ENCODE results near the gene IFI44.

The IFI44 gene

DNA sequence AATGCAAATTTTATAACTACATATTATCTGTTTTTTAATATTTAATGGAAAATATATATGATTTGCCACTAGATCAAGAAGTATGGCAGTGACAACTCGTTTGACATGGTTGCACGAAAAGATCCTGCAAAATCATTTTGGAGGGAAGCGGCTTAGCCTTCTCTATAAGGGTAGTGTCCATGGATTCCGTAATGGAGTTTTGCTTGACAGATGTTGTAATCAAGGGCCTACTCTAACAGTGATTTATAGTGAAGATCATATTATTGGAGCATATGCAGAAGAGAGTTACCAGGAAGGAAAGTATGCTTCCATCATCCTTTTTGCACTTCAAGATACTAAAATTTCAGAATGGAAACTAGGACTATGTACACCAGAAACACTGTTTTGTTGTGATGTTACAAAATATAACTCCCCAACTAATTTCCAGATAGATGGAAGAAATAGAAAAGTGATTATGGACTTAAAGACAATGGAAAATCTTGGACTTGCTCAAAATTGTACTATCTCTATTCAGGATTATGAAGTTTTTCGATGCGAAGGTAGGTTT, 556 bp downstream of the IFI44 start:
- no peak overlapping the region for H3K27ac ChIP-seq
- TF ChIP-seq, protein P1, sequence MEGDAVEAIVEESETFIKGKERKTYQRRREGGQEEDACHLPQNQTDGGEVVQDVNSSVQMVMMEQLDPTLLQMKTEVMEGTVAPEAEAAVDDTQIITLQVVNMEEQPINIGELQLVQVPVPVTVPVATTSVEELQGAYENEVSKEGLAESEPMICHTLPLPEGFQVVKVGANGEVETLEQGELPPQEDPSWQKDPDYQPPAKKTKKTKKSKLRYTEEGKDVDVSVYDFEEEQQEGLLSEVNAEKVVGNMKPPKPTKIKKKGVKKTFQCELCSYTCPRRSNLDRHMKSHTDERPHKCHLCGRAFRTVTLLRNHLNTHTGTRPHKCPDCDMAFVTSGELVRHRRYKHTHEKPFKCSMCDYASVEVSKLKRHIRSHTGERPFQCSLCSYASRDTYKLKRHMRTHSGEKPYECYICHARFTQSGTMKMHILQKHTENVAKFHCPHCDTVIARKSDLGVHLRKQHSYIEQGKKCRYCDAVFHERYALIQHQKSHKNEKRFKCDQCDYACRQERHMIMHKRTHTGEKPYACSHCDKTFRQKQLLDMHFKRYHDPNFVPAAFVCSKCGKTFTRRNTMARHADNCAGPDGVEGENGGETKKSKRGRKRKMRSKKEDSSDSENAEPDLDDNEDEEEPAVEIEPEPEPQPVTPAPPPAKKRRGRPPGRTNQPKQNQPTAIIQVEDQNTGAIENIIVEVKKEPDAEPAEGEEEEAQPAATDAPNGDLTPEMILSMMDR (conservative IDR thresholded peaks at IDR 0.05): no peak
- TF ChIP-seq ZFX (IDR thresholded peaks at IDR 0.05): no peak

DNA sequence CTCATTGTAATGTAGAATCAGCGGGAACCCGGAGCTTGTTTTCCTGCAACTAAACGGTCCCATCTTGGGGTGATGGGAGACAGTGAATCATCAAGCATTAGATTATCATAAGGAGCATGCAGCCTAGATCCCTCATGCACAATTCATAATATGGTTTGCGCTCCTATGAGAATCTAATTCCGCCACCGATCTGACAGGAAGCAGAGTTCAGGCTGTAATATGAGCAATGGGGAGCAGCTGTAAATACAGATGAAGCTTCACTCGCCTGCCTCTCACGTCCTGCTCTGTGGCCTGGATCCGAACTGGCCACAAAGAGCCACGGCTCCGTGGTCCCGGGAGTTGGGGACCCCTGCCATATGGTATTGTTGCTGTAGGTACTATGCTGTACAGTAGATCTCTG, 1.6 kb downstream of the IFI44 start:
- no peak overlapping the region for H3K27ac ChIP-seq
- TF ChIP-seq, protein P1 (conservative IDR thresholded peaks at IDR 0.05): no peak
- TF ChIP-seq ZFX (IDR thresholded peaks at IDR 0.05): no peak

DNA sequence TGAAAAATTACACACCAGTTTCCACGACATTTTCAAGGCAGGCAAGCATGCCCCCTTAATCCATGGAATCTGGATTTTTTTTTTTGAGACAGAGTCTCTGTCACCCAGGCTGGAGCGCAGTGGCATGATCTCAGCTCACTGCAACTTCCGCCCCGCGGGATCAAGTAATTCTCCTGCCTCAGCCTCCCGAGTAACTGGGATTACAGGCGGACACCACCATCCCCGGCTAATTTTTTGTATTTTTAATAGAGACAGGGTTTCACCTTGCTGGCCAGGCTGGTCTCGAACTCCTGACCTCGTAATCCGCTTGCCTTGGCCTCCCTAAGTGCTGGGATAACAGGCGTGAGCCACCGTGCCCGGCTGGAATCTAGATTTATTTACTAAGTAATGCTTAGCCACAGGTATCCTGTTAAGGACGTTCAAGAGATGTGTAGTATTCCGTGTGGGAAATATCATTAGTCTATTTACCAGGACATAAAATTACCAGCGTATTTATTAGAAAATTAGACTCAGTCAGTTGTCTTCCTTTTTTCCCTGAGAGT, 2.5 kb downstream of the IFI44 start:
- no peak for TF ChIP-seq ZFX (IDR thresholded peaks at IDR 0.05)
- TF ChIP-seq, protein P1 (conservative IDR thresholded peaks at IDR 0.05): no peak

DNA sequence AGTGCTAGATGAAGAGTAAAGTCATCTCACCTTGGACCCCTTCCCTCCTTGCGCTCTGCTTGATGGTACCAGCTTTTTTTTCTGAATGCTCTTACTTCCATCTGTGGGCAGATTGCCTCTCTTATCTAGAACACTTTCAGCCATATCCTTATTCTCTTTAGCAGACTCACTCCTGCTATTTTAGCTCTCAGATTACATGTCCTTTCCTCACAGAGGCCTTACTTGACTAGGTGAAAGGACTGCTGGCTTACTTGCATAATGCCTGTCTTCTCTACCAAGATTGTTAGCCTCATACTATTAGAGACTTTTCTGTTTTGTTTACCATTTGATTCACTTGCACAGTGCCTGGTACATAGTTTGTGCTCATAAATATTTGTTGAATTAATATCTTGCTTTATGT, 9.3 kb downstream of the IFI44 start:
- H3K27ac ChIP-seq: no peak overlapping the region
- TF ChIP-seq, protein P1 (conservative IDR thresholded peaks at IDR 0.05): no peak

More for the DNA sequence above, 2.5 kb downstream of the IFI44 start:
- H3K27ac ChIP-seq: no peak overlapping the region

DNA sequence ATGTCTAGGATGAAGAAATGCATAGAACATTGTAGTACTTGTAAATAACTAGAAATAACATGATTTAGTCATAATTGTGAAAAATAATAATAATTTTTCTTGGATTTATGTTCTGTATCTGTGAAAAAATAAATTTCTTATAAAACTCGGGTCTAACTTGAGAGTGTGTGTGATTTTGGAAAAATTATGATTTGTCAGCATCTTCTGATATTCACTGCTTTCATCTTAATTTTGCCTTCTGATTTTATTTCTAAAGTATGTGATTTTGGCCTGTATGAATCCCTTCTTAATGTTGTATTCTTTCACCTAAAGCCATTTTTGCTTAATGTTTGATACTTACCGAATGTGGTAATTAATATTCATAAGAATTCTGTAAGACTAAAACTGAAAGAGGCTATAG, 14.3 kb downstream of the IFI44 start:
- TF ChIP-seq, protein P1 (conservative IDR thresholded peaks at IDR 0.05): no peak
- no peak for TF ChIP-seq ZFX (IDR thresholded peaks at IDR 0.05)
- no peak overlapping the region for H3K27ac ChIP-seq

DNA sequence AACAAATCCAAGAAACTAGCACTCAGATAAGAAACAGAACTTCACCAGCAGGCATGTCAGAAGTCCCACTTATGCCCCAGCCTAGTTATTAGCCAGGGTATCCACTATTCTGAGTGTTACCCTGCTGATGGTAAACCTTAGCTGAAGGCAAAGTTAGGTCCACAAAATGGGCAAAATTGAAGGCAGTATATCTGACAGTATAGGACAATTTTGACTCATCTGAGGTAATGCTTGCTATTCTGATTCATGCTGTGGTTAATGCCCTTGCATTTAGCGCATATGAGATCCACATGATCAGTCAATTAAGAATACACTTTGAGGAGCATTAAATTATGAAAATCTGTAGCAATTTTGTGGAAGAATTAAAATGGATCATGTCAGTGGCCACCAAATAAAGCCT, 15.1 kb downstream of the IFI44 start:
- TF ChIP-seq, protein P1 (conservative IDR thresholded peaks at IDR 0.05): no peak
- no peak overlapping the region for H3K27ac ChIP-seq

DNA sequence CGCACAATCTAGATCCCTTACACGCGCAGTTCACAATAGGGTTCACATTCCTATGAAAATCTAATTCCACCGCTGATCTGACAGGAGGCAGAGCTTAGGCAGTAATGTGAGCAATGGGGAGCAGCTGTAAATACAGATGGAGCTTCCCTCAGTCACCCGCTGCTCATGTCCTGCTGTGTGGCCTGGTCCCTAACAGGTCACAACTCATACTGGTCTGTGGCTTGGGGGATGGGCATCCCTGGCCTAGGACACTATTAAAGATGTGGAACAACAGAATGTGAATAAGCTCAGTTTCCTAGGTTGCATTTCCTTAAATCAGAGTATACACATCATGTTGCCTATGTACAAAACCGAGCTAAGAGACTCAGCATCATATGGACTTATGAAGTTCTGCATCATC, 16.2 kb downstream of the IFI44 start:
- TF ChIP-seq, protein P1 (conservative IDR thresholded peaks at IDR 0.05): no peak
- TF ChIP-seq ZFX (IDR thresholded peaks at IDR 0.05): no peak

More for the DNA sequence above, 16.2 kb downstream of the IFI44 start:
- no peak overlapping the region for H3K27ac ChIP-seq

Measured in C4-2B (cell line).